ENCODE data around the gene TCF7L2.

The TCF7L2 gene

DNA sequence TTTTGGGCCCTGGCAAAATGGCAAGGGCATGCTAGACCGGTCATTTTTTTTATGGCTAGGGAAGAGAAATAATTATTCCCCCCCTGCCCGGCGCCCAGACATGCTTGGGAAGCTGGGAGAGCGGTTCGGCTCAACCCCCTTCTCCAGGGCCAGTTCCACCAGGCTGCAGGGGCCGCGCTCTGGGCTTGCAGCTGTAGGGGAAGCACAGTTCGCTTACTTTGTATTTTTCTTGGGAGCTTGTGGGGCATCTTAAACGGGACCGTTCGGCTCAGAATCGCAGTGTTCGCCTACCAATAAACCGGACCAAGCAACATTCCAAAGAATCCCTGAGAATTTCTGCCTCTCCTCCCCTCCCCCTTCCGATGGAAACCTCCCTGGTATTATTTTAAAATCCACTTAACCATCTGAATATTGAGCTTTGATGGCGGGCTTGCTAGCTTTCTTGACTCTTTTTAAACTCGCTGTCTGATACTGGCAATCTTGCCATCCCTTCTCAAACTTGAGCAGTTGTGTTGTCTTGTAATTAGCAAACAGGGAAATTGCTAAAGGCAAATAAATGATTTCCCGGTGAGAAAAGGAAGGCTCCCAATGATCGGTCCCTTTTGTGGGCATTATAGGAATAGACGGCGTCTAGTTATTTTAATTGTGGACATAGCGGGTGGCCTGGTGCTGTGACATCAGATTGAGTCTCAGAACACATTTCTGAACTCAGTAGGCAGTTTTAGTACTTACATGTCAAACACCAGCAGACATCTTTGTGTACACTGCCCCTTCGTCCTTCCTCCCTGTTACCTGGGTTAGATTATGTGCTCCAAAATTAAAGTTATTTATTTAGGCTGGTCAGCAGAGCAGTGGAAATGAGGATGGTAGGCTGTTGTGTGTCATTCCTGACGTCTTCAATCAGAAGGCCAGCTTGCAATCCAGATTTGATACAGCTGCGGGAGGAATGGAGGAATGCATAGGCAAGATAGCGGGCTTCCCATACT, 3.4 kb downstream of the TCF7L2 start:
- no peak for TF ChIP-seq GATA3 (IDR thresholded peaks at IDR 0.05; ENCODE audit: low read depth, low read length)
- no peak for TF ChIP-seq GATA2 (IDR thresholded peaks at IDR 0.05; ENCODE audit: low read depth, low read length)

DNA sequence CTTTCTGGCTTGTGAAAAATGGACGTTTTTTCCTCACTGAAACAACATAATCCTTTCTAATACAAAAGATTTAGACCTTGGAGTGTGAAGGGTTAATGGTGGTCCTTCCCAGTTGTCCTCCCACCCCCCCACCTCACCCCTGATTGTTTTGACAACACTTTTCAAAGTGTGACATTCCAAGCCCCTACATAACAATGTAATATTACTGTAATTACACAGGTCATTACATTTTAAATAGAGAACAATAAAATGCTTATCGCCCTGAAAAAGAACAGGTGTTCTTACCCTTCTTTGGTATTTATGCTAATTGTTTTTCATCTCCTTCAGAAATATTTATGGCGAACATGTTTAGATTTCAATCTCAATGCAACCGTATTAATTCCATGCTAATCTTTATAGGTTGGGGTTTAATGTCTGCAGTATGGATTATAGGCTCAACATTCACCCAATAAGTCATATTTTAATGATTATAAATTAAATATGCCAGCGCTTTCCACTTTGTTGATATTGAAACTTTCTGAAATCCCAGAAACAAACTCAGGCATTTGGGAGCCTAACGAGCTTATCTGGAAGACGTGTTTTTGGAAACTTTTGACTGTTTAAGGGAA, 5.0 kb downstream of the TCF7L2 start:
- TF ChIP-seq GATA3 (IDR thresholded peaks at IDR 0.05; ENCODE audit: low read depth, low read length) (no peak), GATA2 (IDR thresholded peaks at IDR 0.05; ENCODE audit: low read depth, low read length) (no peak)

GRCh38 chr10:112955582-112956421, 5.8 kb downstream of the TCF7L2 start:
- no peak for TF ChIP-seq GATA3 (IDR thresholded peaks at IDR 0.05; ENCODE audit: low read depth, low read length)
- TF ChIP-seq GATA2 (IDR thresholded peaks at IDR 0.05; ENCODE audit: low read depth, low read length) = no peak

DNA sequence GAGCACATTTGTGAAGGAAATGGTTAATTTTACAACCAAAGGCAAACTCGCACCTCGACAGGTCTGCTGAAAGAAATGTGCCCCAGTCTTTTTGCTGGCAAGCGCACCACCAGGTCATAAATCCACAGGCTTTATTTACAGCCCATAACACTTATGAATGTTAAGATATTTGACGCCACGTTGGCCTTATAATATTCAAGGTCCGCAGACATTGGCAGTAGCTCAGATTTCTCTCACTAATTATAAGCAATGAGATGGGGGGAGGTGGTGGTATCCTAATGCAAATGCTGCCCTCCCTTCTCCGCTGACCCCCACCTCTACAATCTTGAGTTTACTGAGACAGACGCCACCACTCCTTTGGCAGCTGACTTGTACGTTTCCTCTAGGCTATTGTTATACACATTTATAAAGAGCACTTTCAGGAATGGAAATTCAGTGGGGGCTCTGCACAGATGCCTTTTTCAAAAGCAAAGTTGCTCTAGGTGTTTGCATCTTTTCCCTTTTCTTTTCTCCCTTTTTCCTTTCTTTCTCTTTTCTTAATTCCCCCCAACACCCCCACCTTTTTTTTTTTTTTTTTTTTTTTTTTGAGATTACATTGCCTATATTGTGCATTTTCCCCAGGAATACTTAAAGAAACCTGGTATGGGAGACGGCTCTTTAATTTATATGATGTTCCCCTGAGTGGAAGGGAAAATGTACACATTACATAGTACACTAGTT, 6.7 kb downstream of the TCF7L2 start:
- TF ChIP-seq GATA2 (IDR thresholded peaks at IDR 0.05; ENCODE audit: low read depth, low read length) (no peak), GATA3 (IDR thresholded peaks at IDR 0.05; ENCODE audit: low read depth, low read length) (no peak)

DNA sequence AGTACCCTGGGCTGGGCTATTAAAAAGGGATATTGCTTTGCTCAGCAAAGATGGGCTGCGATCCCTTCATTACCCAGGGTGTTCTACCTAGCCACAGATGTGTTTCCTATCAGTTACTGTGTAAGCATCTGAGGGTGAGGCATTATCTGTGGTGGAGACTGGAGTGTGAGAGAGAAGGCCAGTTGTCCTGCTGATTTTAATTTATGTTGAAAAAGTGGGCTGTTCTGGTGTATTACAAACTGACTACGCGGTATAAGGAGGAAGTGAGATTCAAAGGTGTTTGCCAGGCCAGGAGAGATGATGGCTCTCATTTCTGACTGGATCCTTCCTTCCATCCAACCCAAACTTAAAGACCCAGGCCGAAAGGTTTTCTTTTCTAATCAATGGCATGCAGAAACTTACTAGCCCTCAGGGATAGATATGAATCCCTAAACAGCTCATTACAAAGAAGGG, 7.6 kb downstream of the TCF7L2 start:
- TF ChIP-seq GATA3 (IDR thresholded peaks at IDR 0.05; ENCODE audit: low read depth, low read length) = no peak
- TF ChIP-seq GATA2 (IDR thresholded peaks at IDR 0.05; ENCODE audit: low read depth, low read length) = no peak

GRCh38 chr10:112958275-112958995, 8.4 kb downstream of the TCF7L2 start:
- TF ChIP-seq GATA2 (IDR thresholded peaks at IDR 0.05; ENCODE audit: low read depth, low read length) (no peak), GATA3 (IDR thresholded peaks at IDR 0.05; ENCODE audit: low read depth, low read length) (no peak)

DNA sequence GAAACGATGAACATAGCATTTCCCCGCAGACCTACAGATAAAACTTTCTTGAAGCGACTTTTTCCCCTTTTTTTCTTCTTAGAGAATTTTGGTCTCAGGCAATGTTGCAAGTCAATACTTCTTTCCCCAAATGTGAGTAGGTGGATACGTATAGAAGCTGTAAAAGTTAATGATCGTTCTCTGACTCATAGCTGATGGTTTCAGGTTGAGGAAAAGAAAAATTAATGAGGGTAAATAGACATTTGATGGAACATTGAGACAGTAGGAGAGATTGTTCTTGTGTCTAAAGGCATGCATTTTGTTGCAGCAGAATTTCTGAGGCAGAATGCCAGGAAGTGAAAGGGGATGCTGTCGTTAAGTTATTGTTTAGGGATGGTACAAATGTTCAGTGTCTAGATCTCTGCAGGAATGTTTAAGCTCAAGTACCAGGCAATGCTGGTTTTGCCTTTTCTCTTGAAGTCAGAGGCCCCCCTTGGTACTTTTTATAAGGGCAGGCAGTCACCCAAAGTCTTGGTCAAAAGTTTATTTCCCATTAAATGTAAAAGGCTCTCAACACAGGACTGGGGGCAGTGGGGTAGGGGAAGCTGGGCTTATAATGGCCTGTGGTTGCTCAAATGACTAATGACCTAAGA, 9.3 kb downstream of the TCF7L2 start:
- TF ChIP-seq GATA2 (IDR thresholded peaks at IDR 0.05; ENCODE audit: low read depth, low read length) = no peak
- no peak for TF ChIP-seq GATA3 (IDR thresholded peaks at IDR 0.05; ENCODE audit: low read depth, low read length)

DNA sequence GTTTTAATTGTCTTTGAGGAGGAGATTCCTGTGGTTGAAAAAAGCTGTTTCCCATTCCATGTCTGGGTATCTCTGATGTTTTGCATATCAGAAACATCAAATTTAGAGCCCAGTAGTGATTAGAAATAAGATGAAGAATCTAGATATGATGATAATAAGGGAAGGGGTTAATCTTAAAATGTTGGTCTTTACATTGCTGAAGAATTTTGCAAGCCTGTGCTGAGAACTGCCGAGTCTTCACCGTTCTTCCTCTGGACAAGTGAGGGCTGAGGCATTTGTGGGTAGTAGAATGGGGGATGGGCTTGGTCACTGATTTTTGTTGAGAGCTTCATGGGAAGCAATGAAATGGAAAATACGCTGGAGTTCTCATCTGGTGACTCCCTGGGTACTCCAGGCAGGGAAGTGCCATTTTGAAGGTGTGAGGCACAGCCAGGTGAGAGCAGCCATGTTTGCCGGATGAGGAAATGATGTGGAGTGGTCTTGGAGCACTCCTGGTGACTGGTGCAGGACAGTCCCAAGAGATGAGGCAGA, 10.2 kb downstream of the TCF7L2 start:
- TF ChIP-seq GATA2 (IDR thresholded peaks at IDR 0.05; ENCODE audit: low read depth, low read length) = no peak
- no peak for TF ChIP-seq GATA3 (IDR thresholded peaks at IDR 0.05; ENCODE audit: low read depth, low read length)

DNA sequence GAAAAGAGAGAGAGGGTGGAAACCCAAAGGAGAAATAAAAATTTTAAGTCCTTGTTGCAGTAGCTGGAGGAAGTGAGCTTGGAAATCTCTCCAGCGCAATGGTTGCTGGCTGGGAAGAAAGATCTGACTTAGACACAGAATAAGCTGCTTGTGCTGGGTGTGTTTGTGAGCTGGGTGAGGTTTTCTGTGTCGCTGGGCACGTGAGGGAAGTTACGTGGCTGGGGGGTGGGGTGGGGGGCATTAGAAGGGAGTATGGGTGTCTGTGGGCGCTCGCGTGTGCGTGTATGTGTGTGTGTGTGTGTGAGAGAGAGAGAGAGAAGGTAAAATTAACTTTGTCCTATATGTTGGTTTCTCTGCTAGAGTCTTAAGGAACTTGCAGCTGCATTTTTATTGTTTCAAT, 11.6 kb downstream of the TCF7L2 start:
- no peak for TF ChIP-seq GATA2 (IDR thresholded peaks at IDR 0.05; ENCODE audit: low read depth, low read length)
- no peak for TF ChIP-seq GATA3 (IDR thresholded peaks at IDR 0.05; ENCODE audit: low read depth, low read length)

DNA sequence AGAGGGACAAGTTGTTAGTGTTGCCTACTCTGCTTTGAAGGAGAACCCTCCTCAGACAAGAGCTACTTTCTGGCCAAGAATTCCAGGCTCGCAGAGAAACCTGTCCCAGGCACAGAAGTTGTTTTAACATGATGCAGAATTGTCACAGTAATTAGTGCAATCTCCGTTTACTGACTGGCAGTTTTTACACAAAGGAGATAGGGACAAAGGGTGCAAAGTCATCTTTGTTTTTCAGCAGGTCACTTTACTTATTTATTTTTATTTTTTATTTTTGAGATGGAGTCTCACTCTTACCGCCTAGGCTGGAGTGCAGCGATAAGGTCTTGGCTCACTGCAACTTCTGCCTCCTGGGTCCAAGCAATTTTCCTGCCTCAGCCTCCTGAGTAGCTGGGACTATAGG, 12.3 kb downstream of the TCF7L2 start:
- TF ChIP-seq GATA2 (IDR thresholded peaks at IDR 0.05; ENCODE audit: low read depth, low read length) = no peak
- TF ChIP-seq GATA3 (IDR thresholded peaks at IDR 0.05; ENCODE audit: low read depth, low read length) = no peak

- TF ChIP-seq GATA2 (IDR thresholded peaks at IDR 0.05; ENCODE audit: low read depth, low read length) (no peak), GATA3 (IDR thresholded peaks at IDR 0.05; ENCODE audit: low read depth, low read length) (no peak)
Observed at GRCh38 chr10:112963835-112964234, 13.8 kb downstream of the TCF7L2 start.

GRCh38 chr10:112964482-112964881, 14.4 kb downstream of the TCF7L2 start:
- TF ChIP-seq GATA2 (IDR thresholded peaks at IDR 0.05; ENCODE audit: low read depth, low read length) = no peak
- TF ChIP-seq GATA3 (IDR thresholded peaks at IDR 0.05; ENCODE audit: low read depth, low read length) = no peak

All from SH-SY5Y (cell line).